HEK293T (cell line): ENCODE results near the gene WNT2B.

Experiments used
- CTCF ChIA-PET: fragments of 350-600 bp; formaldehyde crosslinking; extraction: SDS; loops from one replicate; lab custom pipeline; 2021; ENCODE audit warnings: antibody characterized with exemption, inconsistent platforms; lab: Yijun Ruan, JAX
- POLR2A ChIA-PET: fragments of 350-600 bp; formaldehyde crosslinking; extraction: SDS; loops from one replicate; lab custom pipeline; 2020; ENCODE audit warnings: antibody characterized with exemption, inconsistent platforms; lab: Yijun Ruan, JAX
- DNase-seq: peaks from one replicate; pipeline ENCODE4 v3.0.0; 2012; ENCODE audit warnings: mixed read lengths; ENCODE audit errors: extremely low spot score
- ARNT ChIP-seq: fragments of 450-650 bp; IDR thresholded peaks from 2 replicates; pipeline ENCODE4 v1.6.1; 2017; ENCODE audit warnings: mild to moderate bottlenecking
- BHLHE40 ChIP-seq: fragments of 450-650 bp; IDR thresholded peaks from 2 replicates; pipeline ENCODE4 v1.6.1; 2016; ENCODE audit warnings: mild to moderate bottlenecking, moderate library complexity, borderline replicate concordance
- CTBP1 ChIP-seq: fragments of 450-650 bp; IDR thresholded peaks from 2 replicates; pipeline ENCODE4 v1.6.1; 2016; ENCODE audit warnings: borderline replicate concordance
- ELF4 ChIP-seq: fragments of 450-650 bp; IDR thresholded peaks from 2 replicates; pipeline ENCODE4 v1.6.1; 2017; ENCODE audit warnings: antibody characterized with exemption
- FOXA1 ChIP-seq: fragments of 450-650 bp; IDR thresholded peaks from 2 replicates; pipeline ENCODE4 v1.6.1; 2016; ENCODE audit warnings: mild to moderate bottlenecking
- FOXK2 ChIP-seq: fragments of 450-650 bp; IDR thresholded peaks from 2 replicates; pipeline ENCODE4 v1.6.1; 2016; ENCODE audit warnings: mild to moderate bottlenecking
- FOXM1 ChIP-seq: fragments of 450-650 bp; IDR thresholded peaks from 2 replicates; pipeline ENCODE4 v1.6.1; 2017; ENCODE audit warnings: mild to moderate bottlenecking, borderline replicate concordance
- HDGF ChIP-seq: fragments of 450-650 bp; IDR thresholded peaks from 2 replicates; pipeline ENCODE4 v1.6.1; 2017; ENCODE audit warnings: antibody characterized with exemption, borderline replicate concordance
- L3MBTL2 ChIP-seq: fragments of 450-650 bp; conservative IDR thresholded peaks from 2 replicates; pipeline ENCODE4 v1.6.1; 2016; ENCODE audit warnings: mild to moderate bottlenecking
- LEF1 ChIP-seq: fragments of 450-650 bp; IDR thresholded peaks from 2 replicates; pipeline ENCODE4 v1.6.1; 2017; ENCODE audit warnings: mild to moderate bottlenecking, borderline replicate concordance
- NFRKB ChIP-seq: fragments of 450-650 bp; IDR thresholded peaks from 2 replicates; pipeline ENCODE4 v1.6.1; 2016; ENCODE audit warnings: mild to moderate bottlenecking, moderate library complexity
- PKNOX1 ChIP-seq: fragments of 450-650 bp; IDR thresholded peaks from 2 replicates; pipeline ENCODE4 v1.6.1; 2016
- SP1 ChIP-seq: fragments of 450-650 bp; IDR thresholded peaks from 2 replicates; pipeline ENCODE4 v1.6.1; 2017
- SUZ12 ChIP-seq: fragments of 450-650 bp; IDR thresholded peaks from 2 replicates; pipeline ENCODE4 v1.6.1; 2016; ENCODE audit warnings: mild to moderate bottlenecking
- TARDBP ChIP-seq: fragments of 450-650 bp; IDR thresholded peaks from 2 replicates; pipeline ENCODE4 v1.6.1; 2016
- ZNF384 ChIP-seq: fragments of 450-650 bp; IDR thresholded peaks from 2 replicates; pipeline ENCODE4 v1.6.1; 2016

Gene WNT2B

DNA sequence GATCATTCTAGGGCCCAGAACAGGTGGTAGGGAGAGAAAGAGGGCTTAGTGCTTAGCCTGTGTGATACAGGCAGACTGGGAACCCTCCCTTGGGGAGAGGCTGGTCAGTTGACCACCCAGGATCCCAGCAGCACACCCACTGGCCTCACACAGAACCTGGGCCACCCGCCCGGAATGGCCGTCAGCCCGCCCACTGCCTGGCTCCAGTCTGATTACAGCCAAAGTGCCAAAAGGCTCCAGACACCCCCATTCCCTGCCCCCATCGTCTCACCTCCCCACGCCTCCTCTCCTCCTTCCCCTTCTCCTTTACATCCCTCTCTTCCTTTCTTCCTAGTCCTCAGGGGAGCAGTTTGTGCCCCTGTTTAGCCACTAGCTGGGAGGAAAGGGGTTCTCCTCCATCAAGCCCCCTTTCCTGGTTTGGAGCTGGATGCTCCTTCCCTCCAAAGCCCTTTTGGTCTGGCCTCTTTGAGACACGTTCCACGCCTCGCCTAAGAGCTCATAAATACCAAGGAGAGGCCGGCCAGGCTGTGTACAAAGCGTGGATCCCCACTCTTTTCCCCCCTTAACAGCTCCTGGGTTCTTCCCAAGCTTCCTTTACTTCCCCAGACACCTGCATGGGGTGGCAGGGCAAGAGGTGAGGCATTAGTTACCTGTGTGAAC lies 4.6 kb upstream of the WNT2B start:
- no peak for DNase-seq
- ChIA-PET CTCF (interaction anchor here (0.7 to 1.0 kb wide), 2 partner anchors 12 to 135 kb away, joined by 4 to 5 read pairs; no protein-coding TSS in a partner anchor), POLR2A (no interaction called here)
- no peak for TF ChIP-seq BHLHE40
- TF ChIP-seq NFRKB, result no peak
- no peak for TF ChIP-seq L3MBTL2
- no peak for TF ChIP-seq SP1
- no peak for TF ChIP-seq FOXK2
- no peak for TF ChIP-seq SUZ12
- no peak for TF ChIP-seq CTBP1
- no peak for TF ChIP-seq LEF1
- no peak for TF ChIP-seq FOXM1
- TF ChIP-seq TARDBP, result no peak
- TF ChIP-seq PKNOX1, result no peak
- TF ChIP-seq ARNT, result no peak
- no peak for TF ChIP-seq FOXA1
- TF ChIP-seq HDGF, result no peak
- TF ChIP-seq ZNF384, result no peak
- TF ChIP-seq ELF4, result no peak

DNA sequence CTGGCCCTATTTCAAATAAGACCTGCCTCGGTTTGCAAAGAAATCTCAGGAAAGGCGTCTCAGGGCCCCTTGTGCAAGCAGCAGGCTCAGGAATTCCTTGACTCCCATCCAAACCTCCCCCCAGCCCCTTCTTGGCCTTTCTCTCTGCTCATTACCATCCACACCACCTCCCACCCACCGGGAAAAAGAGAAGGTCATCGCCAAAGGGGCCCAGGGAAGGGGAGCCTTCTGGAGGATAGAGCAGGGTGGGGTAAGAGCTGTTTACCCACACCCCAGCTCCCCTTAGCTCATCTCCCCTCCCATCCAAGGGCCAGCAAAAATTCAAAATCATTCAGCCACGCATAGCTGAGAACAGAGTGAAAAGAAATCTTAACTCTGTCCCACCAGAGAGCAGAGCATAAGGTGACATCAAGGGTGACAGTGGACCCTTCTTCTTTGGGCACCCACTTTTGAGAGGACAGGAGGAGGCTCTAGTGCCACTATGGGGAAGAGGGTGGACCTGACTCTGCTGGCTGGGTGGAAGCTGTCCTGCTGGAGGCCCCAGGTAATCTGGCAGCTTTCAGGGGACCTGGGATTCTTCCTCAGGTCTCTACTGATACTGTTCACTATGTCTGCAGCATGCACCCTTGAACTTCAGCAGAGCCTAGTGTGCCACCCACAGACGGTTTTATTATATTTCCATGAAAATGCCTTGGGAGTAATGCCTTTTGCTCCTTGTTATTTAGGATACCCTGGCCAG lies 3.9 kb upstream of the WNT2B start:
- POLR2A ChIA-PET, result no interaction called here
- CTCF ChIA-PET, result interaction anchor here (0.7 to 1.0 kb wide), 2 partner anchors 11 to 135 kb away, joined by 4 to 5 read pairs; no protein-coding TSS in a partner anchor
- TF ChIP-seq LEF1 (no peak), SUZ12 (no peak), FOXM1 (no peak), TARDBP (no peak), FOXK2 (no peak), PKNOX1 (no peak), ZNF384 (no peak), SP1 (no peak), L3MBTL2 (no peak), BHLHE40 (no peak), CTBP1 (no peak), NFRKB (no peak), ELF4 (no peak), HDGF (no peak), FOXA1 (no peak), ARNT (no peak)
- no peak for DNase-seq

- POLR2A ChIA-PET, result no interaction called here
- CTCF ChIA-PET, result interaction anchor here (1.0 kb wide), 2 partner anchors 11 to 115 kb away, joined by 3 to 5 read pairs; no protein-coding TSS in a partner anchor
- TF ChIP-seq SUZ12, result no peak
- no peak for TF ChIP-seq NFRKB
- no peak for TF ChIP-seq L3MBTL2
- TF ChIP-seq FOXM1, result no peak
- no peak for TF ChIP-seq FOXK2
- TF ChIP-seq PKNOX1, result no peak
- no peak for DNase-seq
Observed at GRCh38 chr1:112505400-112505785, 3.4 kb upstream of the WNT2B start.

DNA sequence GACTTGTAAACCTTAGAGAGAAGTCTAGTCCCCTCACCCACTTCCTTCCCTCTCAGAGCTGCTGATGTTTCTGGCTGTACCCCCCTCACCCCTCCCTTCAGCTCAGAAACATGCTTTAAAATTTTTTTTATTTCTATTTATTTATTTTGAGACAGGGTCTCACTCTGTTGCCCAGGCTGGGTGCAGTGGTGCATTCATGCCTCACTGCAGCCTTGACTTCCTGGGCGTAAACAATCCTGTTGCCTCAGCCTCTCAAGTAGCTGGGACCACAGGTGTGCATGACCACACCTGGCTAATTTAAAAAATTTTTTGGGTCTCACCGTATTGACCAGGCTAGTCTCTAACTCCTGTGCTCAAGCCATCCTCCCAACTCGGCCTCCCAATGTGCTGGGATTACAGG lies 2.9 kb upstream of the WNT2B start:
- POLR2A ChIA-PET, result interaction anchor here (0.7 kb wide), 1 partner anchor 113 kb away, joined by 3 read pairs; the partner anchor contains the start of gene ST7L
- no peak for DNase-seq

DNA sequence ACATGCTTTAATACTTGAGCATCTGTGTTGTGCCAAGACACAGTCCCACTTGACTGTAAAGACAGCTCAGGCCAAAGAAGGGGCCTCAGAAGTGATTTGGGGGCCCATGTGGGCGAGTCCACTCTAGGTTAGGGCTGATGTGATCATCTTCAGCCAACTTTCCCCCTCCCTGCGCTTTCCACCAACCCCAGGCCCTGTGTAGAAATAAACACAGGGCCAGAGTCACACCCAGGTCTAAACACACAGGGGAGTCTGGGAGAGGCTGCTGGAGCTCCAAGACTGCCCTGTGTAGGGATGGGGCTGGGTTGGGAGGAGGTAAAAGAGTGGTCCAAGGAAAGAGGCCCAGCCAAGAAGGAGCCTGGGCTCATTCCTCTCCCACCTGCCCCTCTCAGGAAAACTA lies 2.5 kb upstream of the WNT2B start:
- ChIA-PET POLR2A (interaction anchor here (0.7 kb wide), 1 partner anchor 113 kb away, joined by 3 read pairs; the partner anchor contains the start of gene ST7L), CTCF (interaction anchor here (0.6 to 1.0 kb wide), 2 partner anchors 10 to 116 kb away, joined by 3 read pairs; no protein-coding TSS in a partner anchor)
- no peak for DNase-seq
- TF ChIP-seq PKNOX1 (no peak), ARNT (no peak), FOXM1 (no peak), FOXK2 (no peak), LEF1 (no peak), CTBP1 (no peak), ELF4 (no peak), FOXA1 (no peak), ZNF384 (no peak), HDGF (no peak), L3MBTL2 (no peak), TARDBP (no peak), SUZ12 (no peak), BHLHE40 (no peak)

More for the DNA sequence above, 2.9 kb upstream of the WNT2B start:
- TF ChIP-seq L3MBTL2 (no peak), PKNOX1 (no peak)
- CTCF ChIA-PET, result interaction anchor here (0.6 to 1.0 kb wide), 2 partner anchors 9 to 115 kb away, joined by 3 read pairs; no protein-coding TSS in a partner anchor
